ENCODE measurements around the gene DOCK1. TPM values are rescaled to one million over a fixed set of nuclear protein-coding genes. Genes with fewer than 3 reads are reported as not detected.
A peak's percentile ranks its signal among the peaks of the same experiment; 100 is the strongest.

The DOCK1 gene
- polyA plus RNA-seq, 1 experiment, result 37.9 TPM

DNA sequence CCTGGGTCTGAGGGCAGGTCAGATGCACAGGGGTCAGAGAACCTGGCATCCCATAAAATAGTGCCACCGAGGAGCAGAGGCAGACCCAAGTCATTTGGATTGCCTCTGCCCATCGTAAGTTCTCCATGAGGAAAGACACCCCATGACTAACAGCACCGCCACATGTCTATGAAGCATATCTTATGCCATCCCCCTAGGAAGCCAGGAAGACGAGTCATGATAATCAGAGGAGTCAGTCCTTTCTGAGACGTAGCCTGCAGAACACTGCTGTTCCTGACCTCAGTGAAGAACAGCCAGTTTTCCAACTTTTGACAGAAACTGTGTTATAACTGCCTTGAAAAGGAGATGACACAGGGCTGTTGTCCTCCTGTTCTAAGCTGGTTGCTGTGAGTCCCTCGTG lies 239.9 kb downstream of the DOCK1 start:
- POLR2A ChIA-PET, result no interaction called here
- no peaks in the 10 kb centered on the region for H3K9me3 ChIP-seq (ENCODE audit: control insufficient read depth, insufficient read depth, low read length)
- H3K27me3 ChIP-seq (ENCODE audit: control insufficient read depth, insufficient read depth, low read length), result no peaks in the 10 kb centered on the region
- no peak overlapping the region for H3K4me3 ChIP-seq (ENCODE audit: low read depth, low read length)
- H3K27ac ChIP-seq (ENCODE audit: low read depth, low read length), result peak overlapping the region; percentile 77
- DNase-seq (ENCODE audit: low read depth, low spot score), result peak; percentile 47
- CTCF ChIA-PET, result no interaction called here
- TF ChIP-seq, protein P1, sequence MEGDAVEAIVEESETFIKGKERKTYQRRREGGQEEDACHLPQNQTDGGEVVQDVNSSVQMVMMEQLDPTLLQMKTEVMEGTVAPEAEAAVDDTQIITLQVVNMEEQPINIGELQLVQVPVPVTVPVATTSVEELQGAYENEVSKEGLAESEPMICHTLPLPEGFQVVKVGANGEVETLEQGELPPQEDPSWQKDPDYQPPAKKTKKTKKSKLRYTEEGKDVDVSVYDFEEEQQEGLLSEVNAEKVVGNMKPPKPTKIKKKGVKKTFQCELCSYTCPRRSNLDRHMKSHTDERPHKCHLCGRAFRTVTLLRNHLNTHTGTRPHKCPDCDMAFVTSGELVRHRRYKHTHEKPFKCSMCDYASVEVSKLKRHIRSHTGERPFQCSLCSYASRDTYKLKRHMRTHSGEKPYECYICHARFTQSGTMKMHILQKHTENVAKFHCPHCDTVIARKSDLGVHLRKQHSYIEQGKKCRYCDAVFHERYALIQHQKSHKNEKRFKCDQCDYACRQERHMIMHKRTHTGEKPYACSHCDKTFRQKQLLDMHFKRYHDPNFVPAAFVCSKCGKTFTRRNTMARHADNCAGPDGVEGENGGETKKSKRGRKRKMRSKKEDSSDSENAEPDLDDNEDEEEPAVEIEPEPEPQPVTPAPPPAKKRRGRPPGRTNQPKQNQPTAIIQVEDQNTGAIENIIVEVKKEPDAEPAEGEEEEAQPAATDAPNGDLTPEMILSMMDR (IDR thresholded peaks at IDR 0.05; ENCODE audit: low read depth, low read length), result no peak

DNA sequence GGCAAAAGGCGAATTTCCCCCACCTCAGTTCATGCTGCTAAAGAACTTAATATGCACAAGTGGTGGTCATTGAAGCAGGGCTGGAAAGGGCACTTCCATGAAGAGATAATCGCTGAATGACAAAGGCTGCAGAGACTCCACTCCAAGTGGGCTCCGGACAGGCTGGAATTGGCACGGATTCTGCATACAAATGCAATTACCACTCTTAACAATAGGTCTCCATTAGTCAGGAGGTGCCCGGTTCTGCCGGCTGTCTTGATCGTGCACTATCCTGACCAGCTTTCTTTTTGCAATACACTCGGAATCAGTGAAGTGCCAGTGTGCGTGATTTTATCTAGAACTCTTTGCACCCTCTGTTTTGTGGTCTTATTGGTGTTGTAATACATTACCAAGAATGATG lies 241.4 kb downstream of the DOCK1 start:
- TF ChIP-seq, protein P1 (IDR thresholded peaks at IDR 0.05; ENCODE audit: low read depth, low read length), result no peak
- POLR2A ChIA-PET, result no interaction called here
- Histone ChIP-seq H3K27ac (ENCODE audit: low read depth, low read length) (no peak overlapping the region), H3K27me3 (ENCODE audit: control insufficient read depth, insufficient read depth, low read length) (no peaks in the 10 kb centered on the region), H3K4me3 (ENCODE audit: low read depth, low read length) (no peak overlapping the region), H3K9me3 (ENCODE audit: control insufficient read depth, insufficient read depth, low read length) (no peaks in the 10 kb centered on the region)
- no peak for DNase-seq (ENCODE audit: low read depth, low spot score)
- CTCF ChIA-PET, result no interaction called here

DNA sequence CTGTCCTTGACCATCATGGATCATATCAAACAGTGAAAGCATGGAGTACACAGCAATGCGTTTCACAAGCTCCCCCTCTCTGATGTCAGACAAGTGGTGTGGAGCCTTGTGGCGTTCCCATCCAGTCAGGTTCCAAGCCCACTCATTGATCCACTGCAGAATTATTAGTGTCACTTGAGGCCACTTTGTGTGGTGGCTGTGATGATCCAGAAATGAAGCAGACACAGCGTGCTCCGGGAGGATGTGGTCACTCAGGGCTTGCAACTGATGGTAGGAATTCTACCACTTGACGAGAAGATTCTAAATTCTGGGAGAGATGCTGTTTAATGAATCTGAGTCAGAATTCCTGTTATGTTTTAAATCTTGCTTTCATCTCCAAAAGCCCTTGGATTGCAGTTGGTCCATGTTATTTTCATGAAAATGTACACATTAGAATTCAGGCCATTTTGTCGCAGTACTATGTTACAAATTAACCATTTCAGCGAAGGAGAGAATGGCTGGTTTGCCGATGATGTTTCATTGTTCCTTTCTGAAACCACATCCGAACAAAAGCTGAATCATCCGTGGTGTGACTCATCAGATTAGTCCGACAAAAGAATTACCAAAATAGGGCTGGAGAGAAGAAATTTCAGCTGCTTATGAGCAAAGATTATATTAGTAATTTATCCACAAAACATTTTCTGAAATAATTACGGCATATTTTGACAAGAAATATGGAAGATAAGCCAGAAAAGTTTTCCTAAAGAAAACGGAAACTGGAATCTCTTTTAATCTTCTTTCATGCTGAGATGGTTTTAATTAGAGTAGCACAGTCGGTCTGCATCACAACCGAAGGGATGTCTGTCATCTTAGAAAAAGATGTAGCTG lies 243.1 kb downstream of the DOCK1 start:
- TF ChIP-seq, protein P1 (IDR thresholded peaks at IDR 0.05; ENCODE audit: low read depth, low read length), result no peak
- Histone ChIP-seq H3K4me3 (ENCODE audit: low read depth, low read length) (peak overlapping the region; percentile 14), H3K27me3 (ENCODE audit: control insufficient read depth, insufficient read depth, low read length) (no peaks in the 10 kb centered on the region), H3K27ac (ENCODE audit: low read depth, low read length) (peak overlapping the region; percentile 95), H3K9me3 (ENCODE audit: control insufficient read depth, insufficient read depth, low read length) (no peaks in the 10 kb centered on the region)
- ChIA-PET CTCF (interaction anchor here (0.9 kb wide), 1 partner anchor 205 kb away, joined by 3 read pairs; no protein-coding TSS in a partner anchor), POLR2A (no interaction called here)
- peak; percentile 59 for DNase-seq (ENCODE audit: low read depth, low spot score)

DNA sequence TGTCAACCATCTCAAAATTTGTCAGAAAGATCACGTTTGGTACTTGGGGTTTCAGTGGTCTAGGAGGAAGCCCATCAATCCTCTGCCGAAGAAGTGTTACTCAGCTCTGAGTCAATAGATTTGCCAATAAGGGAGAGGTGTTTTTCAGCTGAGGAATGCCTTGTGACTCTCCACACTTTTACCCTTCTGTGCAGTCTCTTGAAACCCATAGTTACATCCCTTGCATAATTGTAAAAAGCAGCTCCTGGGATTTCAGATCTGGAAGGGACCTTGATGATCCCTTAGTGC lies 243.6 kb downstream of the DOCK1 start:
- peak overlapping the region; percentile 14; the same call in 1 of the 2 replicates for H3K4me3 ChIP-seq (ENCODE audit: low read depth, low read length)
- ChIA-PET CTCF (interaction anchor here (0.9 kb wide), 1 partner anchor 205 kb away, joined by 3 read pairs; no protein-coding TSS in a partner anchor), POLR2A (no interaction called here)
- no peaks in the 10 kb centered on the region for H3K27me3 ChIP-seq (ENCODE audit: control insufficient read depth, insufficient read depth, low read length)
- peak overlapping the region; percentile 95 for H3K27ac ChIP-seq (ENCODE audit: low read depth, low read length)
- TF ChIP-seq, protein P1 (IDR thresholded peaks at IDR 0.05; ENCODE audit: low read depth, low read length), result no peak
- H3K9me3 ChIP-seq (ENCODE audit: control insufficient read depth, insufficient read depth, low read length), result no peaks in the 10 kb centered on the region
- DNase-seq (ENCODE audit: low read depth, low spot score), result peak; percentile 43

DNA sequence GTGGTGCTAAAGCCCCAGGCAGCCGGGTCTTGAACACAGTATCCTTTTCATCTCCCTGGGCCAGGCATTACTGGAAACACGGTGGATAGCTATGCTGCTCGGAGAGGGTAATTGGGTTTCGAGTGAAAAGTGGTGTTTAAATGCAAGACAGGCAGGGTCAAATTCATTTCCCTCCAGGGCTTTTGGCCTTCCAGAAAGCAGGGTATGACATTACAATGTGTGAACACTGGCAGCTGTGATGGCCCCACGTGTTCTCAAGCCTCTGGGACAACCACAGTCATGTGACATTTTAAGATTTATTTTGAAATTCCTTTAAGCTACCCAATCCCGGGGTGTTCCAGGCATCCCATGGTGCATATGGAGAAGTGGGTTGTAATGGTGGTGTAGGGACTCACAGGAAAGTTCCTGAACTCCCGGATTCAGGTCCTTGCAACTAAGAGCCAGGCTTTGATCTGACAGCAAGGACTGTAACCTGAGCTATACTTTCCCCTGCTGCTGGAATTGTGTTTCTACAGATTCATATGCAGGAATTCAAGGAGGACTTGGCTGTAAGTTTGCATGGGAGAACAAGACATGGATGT lies 244.4 kb downstream of the DOCK1 start:
- TF ChIP-seq, protein P1 (IDR thresholded peaks at IDR 0.05; ENCODE audit: low read depth, low read length), result no peak
- ChIA-PET POLR2A (interaction anchor here (1.0 kb wide), 1 partner anchor 227 kb away, joined by 4 read pairs; no protein-coding TSS in a partner anchor), CTCF (interaction anchor here (0.9 kb wide), 1 partner anchor 122 kb away, joined by 3 read pairs; no protein-coding TSS in a partner anchor)
- Histone ChIP-seq H3K4me3 (ENCODE audit: low read depth, low read length) (no peak overlapping the region), H3K27ac (ENCODE audit: low read depth, low read length) (peak overlapping the region; percentile 95), H3K9me3 (ENCODE audit: control insufficient read depth, insufficient read depth, low read length) (no peaks in the 10 kb centered on the region), H3K27me3 (ENCODE audit: control insufficient read depth, insufficient read depth, low read length) (no peaks in the 10 kb centered on the region)
- DNase-seq (ENCODE audit: low read depth, low spot score), result no peak

Data from AG04450 (cell line).